A673 (cell line): Measurements from ENCODE around the gene CMC4.

Experiments used
- CTCF ChIP-seq: fragments of 300-800, 200-600 bp; sonication (generic); conservative IDR thresholded peaks from 2 replicates; pipeline ENCODE4 v1.5.1; 2017; ENCODE audit warnings: low read depth, mild to moderate bottlenecking, antibody characterized with exemption, low read length, moderate library complexity, mixed read lengths
- EZH2 ChIP-seq: fragments of 200-600 bp; sonication (generic); IDR thresholded peaks from 2 replicates; pipeline ENCODE4 v1.6.1; 2017; ENCODE audit warnings: borderline replicate concordance, low read depth, mild to moderate bottlenecking, mixed read lengths, antibody characterized with exemption, low read length; ENCODE audit not compliant: poor library complexity, severe bottlenecking

- TF ChIP-seq CTCF = no peak
- TF ChIP-seq EZH2 = no peak
These were observed 5.8 kb downstream of the CMC4 start for GRCh38 chrX:155065035-155065734.
